Measurements from ENCODE around the gene DYSF.

The DYSF gene

DNA sequence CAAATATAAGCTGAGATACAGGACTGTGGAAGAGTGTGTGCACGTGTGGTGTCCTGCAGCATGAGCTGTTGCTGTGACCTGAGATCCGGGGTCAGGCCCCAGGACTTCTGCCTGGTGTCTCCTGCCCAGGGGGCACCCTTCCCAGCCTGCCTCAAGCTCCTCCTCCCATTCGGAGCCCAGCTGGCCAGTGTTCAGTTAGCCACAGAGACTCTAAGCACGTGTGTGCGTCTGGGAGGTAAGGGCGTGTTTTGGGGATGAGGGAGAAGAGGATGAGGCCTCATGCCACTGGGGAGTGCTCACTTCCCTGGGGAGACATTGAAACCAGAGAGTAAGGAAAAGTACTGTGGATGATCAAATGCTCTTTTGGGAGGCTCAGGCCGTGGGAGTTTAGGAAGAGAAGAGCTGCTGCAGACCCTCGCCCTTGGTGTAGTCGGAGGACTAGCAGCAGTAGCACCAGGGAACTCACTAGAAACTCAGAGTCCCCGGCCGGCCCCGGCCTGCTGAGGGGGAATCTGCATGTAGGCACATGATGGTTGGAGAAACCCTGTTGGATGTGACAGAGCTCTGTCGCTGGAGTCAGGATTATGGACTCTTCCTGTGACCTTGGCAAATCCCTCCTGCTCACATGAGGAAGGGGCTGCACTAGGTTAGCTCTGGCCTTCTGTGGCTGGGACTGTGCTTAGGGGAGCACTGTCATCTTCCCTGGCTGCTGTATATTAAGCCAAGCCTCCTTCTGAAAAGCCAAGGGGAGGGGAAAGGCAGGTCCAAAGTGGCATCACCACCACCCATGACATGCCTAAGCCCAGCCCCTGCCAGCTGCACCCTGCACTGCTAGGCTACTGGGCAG, 231.1 kb downstream of the DYSF start:
- in situ Hi-C loops (cut with MboI; ENCODE audit: low sequenced_read_pairs) = no loop called here

DNA sequence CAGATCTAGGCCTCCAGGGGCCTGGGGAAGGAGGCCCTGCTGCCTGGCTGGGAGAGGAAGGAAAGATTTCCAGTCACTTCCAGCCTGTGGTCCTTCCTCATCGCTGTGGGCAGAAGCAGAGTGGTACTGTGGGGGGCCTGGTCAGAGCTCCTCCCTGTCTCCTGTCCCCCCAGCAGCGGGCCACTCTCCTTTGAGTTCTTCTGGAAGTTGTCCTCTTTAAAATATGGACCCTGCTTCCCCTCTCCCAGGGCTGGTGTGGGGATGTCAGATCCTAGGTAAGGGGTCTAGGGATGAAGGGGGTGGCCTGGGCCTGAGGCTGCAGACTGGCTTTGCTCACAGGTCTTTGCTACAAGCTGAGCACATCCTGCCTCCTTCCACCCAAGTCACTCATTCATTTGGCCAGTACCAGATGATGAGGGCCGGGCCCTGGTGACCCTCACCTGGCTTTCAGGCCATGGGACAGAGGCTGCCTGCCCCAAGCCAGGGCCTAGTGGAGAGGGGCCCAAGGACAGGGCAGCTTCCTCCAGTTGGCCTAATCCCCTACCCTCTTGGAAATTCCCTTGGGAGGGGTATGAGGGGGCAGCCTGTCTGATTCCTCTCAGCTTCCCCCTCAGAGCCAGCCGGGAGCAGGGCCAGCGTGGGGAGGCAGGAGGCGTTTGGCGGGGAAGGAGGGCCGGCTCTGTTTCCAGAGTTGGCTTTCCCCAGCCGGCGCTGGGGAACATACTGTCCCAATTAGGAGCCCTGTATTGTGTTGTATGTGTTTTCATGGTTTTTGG, 231.9 kb downstream of the DYSF start:
- in situ Hi-C loops (cut with MboI; ENCODE audit: low sequenced_read_pairs) = no loop called here

DNA sequence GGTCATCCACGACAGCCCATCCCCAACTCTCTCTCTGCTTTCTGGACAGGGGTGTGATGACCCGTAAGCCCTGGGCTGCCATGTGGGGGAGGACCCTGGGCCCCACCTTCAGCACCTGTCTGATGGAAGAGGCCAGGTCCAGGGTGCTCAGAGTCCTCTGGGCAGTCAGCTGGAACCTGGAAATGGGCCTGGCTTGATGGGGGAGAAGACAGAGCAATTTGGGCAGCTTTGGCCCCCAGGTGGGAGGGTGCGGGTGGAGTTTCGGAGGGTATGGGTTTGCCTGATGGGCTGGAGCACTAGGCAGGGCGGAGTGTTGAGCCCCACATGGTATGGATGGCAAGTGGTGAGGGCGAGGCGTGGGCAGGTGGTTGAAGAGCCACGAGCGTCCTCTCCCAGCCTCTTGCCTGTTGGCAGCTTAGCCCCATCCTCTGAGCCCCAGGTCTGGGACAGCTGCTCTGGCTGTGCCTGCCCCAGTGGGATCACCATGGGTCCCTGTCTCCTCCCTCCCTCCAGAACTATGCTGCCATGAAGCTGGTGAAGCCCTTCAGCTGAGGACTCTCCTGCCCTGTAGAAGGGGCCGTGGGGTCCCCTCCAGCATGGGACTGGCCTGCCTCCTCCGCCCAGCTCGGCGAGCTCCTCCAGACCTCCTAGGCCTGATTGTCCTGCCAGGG, 232.7 kb downstream of the DYSF start:
- in situ Hi-C loops (cut with MboI; ENCODE audit: low sequenced_read_pairs) = no loop called here

DNA sequence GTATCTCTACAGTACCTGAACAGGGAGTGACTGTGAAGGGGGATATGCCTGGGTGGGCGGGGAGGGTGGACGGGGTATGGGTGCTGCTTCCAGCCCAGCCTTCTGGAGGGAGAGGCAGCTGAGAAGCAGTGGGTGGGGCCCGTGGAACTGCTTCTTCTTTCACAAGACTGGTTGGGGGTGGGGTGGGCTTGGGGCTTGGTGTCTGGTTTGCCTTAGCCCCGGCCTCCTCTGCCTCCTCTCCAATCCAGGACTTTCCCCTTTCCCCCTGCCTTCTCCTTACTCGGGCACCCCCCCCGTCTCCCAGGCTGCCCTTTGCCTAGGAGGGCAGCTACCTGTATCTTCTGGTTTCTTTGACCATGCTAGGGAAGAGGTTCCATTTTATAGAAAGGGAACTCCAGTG, 233.4 kb downstream of the DYSF start:
- in situ Hi-C loops (cut with MboI; ENCODE audit: low sequenced_read_pairs) = no loop called here

DNA sequence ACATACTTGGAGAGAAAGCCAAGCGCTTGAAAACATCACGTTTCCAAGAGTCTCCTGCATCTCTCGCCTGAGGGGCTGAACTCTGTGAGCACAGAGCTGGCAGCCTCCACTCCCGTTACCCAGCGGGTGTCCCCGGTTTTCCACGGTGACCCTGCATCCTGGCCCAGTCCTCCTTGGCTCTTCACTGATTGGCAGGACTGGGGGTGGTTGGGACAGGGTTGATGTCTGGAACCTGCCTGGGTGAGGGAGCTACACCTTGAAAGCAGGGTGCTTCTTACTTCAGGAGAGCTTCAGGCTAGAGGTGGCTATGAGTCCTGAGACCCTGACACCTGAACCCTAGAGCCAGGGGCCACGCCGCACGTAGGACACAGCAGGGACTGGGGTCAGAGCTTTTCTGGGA, 234.1 kb downstream of the DYSF start:
- in situ Hi-C loops (cut with MboI; ENCODE audit: low sequenced_read_pairs) = no loop called here

DNA sequence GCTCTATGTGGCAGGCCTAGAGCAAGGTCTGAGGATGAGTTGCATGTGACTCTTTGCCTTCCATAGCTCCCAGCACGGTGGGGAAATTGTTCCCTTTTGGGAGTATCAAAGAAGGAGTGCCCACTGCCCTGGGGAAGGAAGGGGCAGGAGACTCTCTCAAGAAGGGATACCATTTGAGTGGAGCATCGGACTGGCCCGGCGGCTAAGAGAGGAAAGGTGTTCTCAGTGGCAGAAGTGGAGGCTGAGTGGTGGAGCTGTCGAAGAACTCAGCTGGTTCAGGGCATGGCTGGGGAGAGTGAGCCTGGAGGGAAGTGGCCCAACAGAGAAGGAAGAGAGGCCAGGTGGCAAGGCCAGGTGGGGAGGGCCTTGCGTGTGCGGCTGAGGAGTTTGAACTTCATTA, 235.2 kb downstream of the DYSF start:
- in situ Hi-C loops (cut with MboI; ENCODE audit: low sequenced_read_pairs) = no loop called here

DNA sequence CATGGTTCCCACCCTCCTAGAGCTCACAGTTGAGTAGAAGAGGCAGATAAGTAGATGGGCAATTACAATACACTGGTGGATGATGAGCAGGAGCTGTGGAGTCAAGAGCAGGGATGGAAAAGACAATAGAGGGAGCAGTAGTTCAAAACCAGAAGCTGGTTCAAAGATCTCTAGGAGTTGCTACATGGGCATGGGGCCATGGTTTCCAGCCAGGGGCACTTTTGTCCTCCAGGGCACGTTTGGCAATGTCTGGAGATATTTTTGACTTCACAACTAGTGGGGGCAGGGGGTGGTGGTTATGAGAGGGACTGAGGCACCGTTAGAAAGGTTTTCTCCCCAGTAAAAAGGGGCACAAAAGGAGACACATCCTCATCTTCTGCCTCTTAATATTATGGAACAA, 236.0 kb downstream of the DYSF start:
- in situ Hi-C loops (cut with MboI; ENCODE audit: low sequenced_read_pairs) = no loop called here

DNA sequence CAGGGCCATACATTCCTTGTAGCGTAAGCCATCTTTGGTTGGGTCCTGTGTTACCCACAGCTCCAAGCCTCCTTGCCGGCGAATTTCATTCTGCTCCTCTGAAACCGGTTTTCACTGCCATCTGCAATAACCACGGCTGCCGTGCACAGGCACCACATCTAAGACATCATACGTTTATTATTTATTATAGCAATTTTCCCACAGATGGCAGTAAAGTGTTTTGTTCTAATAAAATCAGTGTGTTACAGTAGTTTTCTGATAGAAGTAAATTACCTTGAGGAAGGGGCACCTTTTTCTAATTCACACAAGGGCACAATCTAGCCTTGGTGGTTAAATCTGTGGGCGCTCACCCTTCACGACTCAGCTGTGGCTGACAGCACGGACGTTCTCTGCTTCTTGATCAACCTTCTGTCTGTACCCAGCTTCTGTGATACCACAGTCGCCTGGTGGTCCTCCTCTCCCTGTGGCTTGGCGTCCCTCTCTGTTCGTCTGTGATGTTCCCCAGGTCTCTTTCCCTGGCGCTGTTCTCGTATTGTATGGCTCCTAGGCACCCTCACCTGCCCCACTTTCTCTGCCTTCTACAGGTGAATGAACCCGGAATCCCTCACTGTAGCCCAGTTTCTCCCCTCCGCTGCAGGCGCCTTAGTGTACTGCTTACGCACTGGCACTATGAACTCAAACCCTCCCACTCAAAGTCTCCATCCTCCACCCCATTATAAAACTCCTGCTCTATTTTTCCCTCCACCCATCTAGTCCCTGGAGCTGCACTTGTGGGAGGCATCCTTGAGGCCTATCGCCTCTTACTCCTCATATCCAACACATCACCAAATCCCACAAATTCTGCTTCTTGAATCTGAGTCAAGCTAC, 236.8 kb downstream of the DYSF start:
- in situ Hi-C loops (cut with MboI; ENCODE audit: low sequenced_read_pairs) = no loop called here

DNA sequence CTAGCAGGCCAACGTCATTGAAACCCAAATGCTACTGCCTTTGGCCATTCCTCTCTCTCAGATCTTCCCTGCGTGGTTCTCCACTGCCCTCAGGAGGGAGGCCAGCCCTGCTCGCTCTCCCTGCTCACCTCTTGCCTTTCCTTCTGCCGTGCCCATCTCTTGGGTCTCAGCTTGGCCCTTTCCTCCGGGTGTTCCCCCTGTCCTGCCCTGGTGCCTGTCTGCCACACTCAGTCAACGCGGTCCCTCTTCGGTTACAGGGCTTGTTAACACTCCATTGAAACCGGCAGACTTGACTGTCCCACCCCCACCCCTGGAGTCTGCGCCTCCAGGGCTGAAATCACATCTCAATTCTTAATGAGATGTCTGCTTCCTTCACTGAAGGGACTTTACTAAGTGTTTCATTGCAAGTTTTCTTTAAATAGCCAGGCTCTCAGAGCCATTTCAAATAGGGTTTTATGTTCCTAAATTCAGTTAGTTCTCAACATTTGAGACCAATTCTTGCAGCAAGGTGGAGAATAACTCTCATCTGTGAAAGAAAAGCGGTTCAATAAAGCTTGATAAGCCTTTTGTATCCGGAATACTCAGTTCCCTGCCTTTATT, 237.6 kb downstream of the DYSF start:
- in situ Hi-C loops (cut with MboI; ENCODE audit: low sequenced_read_pairs) = no loop called here

DNA sequence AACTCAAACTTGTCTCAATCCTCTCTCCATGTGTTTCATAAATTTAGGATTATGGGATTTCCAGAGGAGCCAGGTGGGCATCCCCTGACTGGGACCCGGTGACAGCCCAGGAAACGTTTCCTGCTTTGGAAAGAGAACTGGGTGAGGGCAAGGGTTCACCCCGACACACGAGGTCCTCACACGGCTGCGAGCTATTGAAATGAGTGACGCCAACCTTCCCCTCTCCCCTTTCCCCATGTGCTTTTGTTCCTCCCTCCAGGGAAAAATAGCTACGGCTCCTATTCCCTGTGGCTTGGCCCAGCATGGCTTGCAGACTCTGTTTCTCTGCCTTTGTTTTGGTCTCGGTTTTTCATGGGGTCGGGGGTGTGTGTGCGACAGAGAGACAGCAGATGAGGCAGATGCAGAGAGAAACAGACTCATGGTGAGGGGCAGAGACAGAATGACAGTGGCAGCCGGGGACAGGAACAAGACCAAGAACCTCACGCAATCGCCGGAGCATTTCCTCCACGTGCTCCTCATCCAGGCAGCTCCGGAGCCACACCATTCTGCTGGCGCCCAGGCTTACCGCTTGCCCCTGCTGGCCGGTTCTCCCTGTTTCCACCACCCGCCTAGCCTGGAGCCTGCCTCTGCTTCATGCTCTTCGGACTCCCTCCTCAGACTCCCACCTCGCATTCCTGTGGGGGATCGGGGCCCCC, 238.5 kb downstream of the DYSF start:
- in situ Hi-C loops (cut with MboI; ENCODE audit: low sequenced_read_pairs) = no loop called here

DNA sequence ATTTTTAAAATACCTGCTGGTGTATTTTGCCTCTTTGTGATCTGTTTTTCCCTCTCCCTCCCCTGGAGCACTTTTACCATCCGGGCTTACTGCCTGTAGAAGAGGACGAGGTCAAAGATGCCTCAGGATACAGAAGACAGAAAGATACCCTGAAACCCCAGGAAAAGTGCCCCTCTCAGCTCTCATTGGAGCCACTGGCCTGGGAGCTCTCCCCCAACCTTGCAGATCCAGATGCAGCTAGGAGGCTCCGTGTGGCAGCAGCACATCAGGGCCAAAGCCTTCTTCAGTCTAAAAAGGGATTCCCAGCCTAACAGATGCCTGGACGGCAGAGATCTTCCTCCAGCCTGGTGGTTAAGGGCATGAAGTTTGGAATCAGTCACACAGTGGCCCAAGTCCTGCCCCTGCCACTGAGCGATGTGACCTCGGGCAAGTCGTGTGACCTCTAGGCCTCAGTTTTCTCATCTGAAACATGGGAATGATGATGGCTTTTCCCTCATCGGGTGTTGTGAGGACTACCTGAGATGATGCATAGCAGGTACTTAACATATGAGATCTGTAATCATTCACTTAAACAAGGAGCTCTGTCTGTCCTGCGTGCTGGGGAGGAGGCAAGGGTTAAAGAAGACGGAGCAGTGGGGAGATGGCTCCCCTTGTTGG, 239.4 kb downstream of the DYSF start:
- in situ Hi-C loops (cut with MboI; ENCODE audit: low sequenced_read_pairs) = no loop called here

DNA sequence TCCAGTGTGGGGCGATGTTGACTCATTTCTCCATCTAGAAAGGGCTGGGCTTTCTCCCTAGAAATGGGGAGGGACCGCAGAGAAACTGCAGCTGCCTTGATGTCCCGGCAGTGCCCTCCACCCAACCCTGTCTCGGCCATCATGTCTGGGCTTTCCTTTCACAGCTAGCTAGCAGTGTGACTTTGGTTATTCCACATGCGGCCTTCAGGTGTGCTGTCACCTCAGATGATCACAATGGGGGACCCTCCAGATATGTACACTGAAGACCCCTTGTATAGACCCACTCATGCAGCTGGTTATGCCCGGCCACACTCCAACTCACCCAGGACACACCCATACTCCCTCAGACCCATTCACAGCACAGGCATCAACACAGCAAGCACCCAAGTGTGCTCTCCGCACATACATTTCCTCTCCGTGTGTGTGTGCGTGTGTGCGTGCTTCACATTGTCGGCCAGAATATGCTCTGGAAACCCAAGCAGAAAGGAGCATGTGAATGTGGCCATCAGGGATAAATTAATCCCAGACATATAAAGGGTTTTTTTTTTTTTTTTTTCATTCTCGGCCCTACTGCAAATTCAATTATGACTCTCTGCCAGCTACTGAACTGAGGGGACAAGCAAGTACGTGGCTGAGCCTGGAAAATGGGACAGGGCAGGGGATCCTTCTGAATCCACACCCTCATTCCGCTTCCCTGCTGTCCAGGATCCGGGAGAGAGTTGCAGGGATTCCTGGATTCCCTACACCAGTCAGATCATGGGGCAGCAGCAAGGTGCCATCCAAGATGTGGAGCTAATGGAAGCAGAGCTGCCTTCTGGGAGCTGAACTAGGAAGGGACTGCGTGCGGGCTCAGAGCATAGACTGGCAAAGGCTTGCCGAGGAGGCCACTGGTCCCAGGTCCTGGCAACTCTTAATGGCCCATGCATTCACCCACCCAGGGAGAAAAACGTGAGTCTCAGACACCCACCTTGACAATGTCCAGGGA, 240.2 kb downstream of the DYSF start:
- in situ Hi-C loops (cut with MboI; ENCODE audit: low sequenced_read_pairs) = no loop called here

DNA sequence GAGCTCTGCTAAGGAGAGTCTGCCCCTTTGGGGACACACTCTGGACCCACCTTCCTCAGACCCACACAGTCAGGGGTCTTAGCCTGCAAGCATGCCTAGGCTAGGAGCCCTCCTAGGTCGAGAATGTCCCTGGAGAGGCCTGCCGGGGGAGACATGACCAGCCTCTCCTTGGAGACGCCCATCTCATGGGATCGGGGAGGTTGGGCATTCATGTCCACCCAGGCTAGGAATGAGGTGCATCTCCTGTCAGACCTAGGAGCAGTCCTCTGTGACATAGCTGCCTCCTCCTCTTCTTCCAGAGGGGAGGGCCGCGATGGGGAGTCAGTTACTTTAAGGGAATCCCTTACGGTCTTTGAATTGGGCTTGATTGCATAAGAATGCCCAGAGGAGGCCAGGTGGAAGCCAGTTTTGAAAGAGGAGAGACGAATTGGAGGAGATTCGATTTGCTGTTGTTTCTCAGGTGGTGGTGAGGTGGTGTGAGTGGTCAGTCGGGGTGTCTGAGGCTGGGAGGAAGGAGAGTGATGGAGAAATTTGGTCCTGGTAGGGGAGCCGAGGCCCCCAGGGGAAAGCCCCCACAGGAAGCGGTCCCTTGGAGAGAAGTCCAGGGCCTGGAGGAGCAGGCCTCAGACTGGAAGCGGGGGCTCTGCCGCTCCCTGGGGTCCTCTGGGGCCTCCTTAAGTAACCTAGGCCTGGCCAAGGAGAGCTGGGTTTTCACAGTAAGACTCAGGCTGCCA, 241.3 kb downstream of the DYSF start:
- in situ Hi-C loops (cut with MboI; ENCODE audit: low sequenced_read_pairs) = no loop called here

DNA sequence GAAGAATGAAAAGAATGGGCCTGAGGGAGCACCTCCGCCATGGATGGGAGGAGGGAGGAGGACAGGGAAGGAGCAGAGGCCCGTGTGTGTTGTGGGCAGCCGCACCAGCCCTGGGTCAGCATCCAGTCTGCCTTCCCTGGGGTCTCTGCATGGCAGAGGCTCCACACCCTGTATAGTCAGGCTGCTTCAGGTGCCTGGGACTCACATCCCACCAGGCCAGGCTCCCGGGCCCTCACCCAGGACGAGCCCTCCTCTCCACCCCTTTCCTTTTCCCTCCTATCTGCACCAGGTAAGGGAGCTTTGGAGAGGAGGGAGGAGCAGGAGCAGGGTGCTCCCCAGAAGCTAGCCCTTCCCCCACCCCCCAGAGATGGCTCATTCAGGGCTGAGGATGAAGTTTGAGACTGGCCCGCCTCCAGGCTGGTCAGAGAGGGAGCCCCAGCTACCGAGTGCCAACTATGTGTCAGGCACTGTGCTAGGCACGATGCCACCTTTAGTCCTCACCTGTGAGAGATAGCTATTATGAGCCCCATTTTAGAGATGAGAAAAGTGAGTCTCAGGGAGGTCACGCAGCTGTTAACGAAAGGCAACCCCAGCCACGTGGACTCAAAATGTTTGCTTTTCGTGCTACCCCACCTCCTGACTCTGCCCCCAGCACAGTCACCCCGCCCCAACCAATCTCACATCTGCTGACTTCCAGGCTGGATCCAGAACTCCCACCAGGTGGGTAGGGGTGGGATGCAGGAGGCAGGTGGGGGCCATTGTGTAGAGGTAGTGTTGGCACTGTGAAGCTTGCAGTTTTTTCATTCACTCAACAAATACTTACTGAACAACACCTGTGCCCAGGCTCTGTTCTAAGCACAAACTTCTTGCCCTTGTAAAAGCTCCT, 242.1 kb downstream of the DYSF start:
- in situ Hi-C loops (cut with MboI; ENCODE audit: low sequenced_read_pairs) = no loop called here

DNA sequence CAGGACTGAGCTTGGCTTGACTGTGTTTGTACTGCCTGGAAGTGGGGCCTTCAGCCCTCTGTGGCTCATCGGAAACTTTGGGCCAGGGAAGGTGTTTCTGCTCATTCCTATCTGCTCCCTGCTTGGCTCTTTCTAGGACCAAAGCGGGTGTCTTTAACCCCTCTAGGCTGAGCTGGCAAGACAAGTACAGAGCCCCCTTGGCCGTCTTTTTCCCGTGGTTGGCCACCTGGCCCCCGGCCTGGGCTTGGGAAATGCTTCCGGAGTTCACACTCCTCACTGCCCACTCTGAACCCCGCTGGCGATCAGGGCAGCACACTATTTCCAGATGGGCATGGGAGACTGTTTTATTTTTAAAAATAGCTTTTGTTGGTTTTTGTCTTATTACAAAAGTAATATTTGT, 243.0 kb downstream of the DYSF start:
- in situ Hi-C loops (cut with MboI; ENCODE audit: low sequenced_read_pairs) = no loop called here

Measured in HL-60/S4 treated with retinoic acid at 250 ng/mL for 4 days and 3 days (cell line).